Right ventricle myocardium inferior (tissue), 1 donor: ENCODE results near the gene ETNK2. TPM values are rescaled to one million over a fixed set of nuclear protein-coding genes. Genes with fewer than 3 reads are reported as not detected.

ENCODE experiments used
- ATAC-seq: fragments of 200-7000 bp; cut with Tn5 transposase; one replicate; pipeline ENCODE4 v1.9.1; 2020; ENCODE audit warnings: mild to moderate bottlenecking, moderate library complexity
- DNase-seq: peaks from one replicate; pipeline ENCODE4 v3.0.0; 2021; ENCODE audit errors: missing footprints
- intact Hi-C: fragments of 100-400 bp; cut with DNase I; formaldehyde crosslinking; loops from one replicate; pipeline ENCODE4 v1.11.0; 2022
- total RNA-seq: library from RNA; stranded (reverse); fragmentation: NEBNext Ultra II Directional; extraction: Animal tissue kit (Norgen Biotek cat#: 25700); gene quantifications from one replicate; pipeline ENCODE4 v1.2.1, GENCODE V29; 2021
- donor health status: DM: no; HTN: yes; CAD: no; lungs with severe emphysema.

The ETNK2 gene
- total RNA-seq, 1 donor from 2014 or later = 5.3 TPM

GRCh38 chr1:204178487-204179281, 26.8 kb upstream of the ETNK2 start:
- intact Hi-C loops = no loop called here
- peak; percentile 39 for DNase-seq
- ATAC-seq = no peak

- intact Hi-C loops = no loop called here
- ATAC-seq = no peak
These were observed 25.3 kb upstream of the ETNK2 start for GRCh38 chr1:204177133-204177532.

GRCh38 chr1:204176049-204176448, 24.2 kb upstream of the ETNK2 start:
- no peak for ATAC-seq
- DNase-seq = no peak
- intact Hi-C loops = no loop called here

More at GRCh38 chr1:204177133-204177532, 25.3 kb upstream of the ETNK2 start:
- peak; percentile 25 for DNase-seq

- ATAC-seq = no peak
- intact Hi-C loops = no loop called here
These were observed 23.1 kb upstream of the ETNK2 start for GRCh38 chr1:204174958-204175357.

GRCh38 chr1:204172404-204173029, 20.7 kb upstream of the ETNK2 start:
- DNase-seq = no peak
- no peak for ATAC-seq
- intact Hi-C loops = no loop called here

More at GRCh38 chr1:204174958-204175357, 23.1 kb upstream of the ETNK2 start:
- DNase-seq = peak; percentile 1

- intact Hi-C loops = no loop called here
- ATAC-seq (no peak), DNase-seq (no peak)
These were observed 19.9 kb upstream of the ETNK2 start for GRCh38 chr1:204171751-204172178.

- intact Hi-C loops = no loop called here
- no peak for DNase-seq
- no peak for ATAC-seq
These were observed 18.8 kb upstream of the ETNK2 start for GRCh38 chr1:204170494-204171155.

- intact Hi-C loops = no loop called here
- DNase-seq (no peak), ATAC-seq (no peak)
These were observed 18.0 kb upstream of the ETNK2 start for GRCh38 chr1:204169858-204170257.

- DNase-seq (no peak), ATAC-seq (no peak)
- intact Hi-C loops = no loop called here
These were observed 15.9 kb upstream of the ETNK2 start for GRCh38 chr1:204167730-204168129.

GRCh38 chr1:204166219-204166618, 14.4 kb upstream of the ETNK2 start, which contains the start of gene REN:
Gene REN, minus strand, starts transcription at chr1:204166337. Its CDS starts 44 bp downstream, at chr1:204166293.
- intact Hi-C loops = no loop called here
- ATAC-seq = no peak
- no peak for DNase-seq

GRCh38 chr1:204162494-204163074, 10.7 kb upstream of the ETNK2 start:
- intact Hi-C loops = loop anchor here (1.0 to 2.0 kb wide), 3 partner anchors 45 to 236 kb away; no protein-coding TSS in a partner anchor
- ATAC-seq (peak; percentile 84), DNase-seq (peak; percentile 89)

GRCh38 chr1:204161609-204162493, 10.0 kb upstream of the ETNK2 start:
- ATAC-seq = no peak
- DNase-seq = peak; percentile 45
- intact Hi-C loops = loop anchor here (1.0 to 2.0 kb wide), 3 partner anchors 45 to 237 kb away; no protein-coding TSS in a partner anchor

- ATAC-seq = no peak
- intact Hi-C loops = no loop called here
- no peak for DNase-seq
These were observed 6.1 kb upstream of the ETNK2 start for GRCh38 chr1:204157962-204158361.

- intact Hi-C loops = no loop called here
- no peak for ATAC-seq
- no peak for DNase-seq
These were observed 4.0 kb upstream of the ETNK2 start for GRCh38 chr1:204155881-204156280.

GRCh38 chr1:204154568-204155255, 2.9 kb upstream of the ETNK2 start:
- intact Hi-C loops = no loop called here
- DNase-seq (peak; percentile 63), ATAC-seq (no peak)

GRCh38 chr1:204153667-204154066, 1.8 kb upstream of the ETNK2 start:
- DNase-seq = peak; percentile 54
- ATAC-seq = no peak
- intact Hi-C loops = no loop called here

- peak; percentile 68 for DNase-seq
- no peak for ATAC-seq
- intact Hi-C loops = no loop called here
These were observed 633 bp upstream of the ETNK2 start for GRCh38 chr1:204152310-204153044.
